BLaER1 treated with 17β-estradiol and CSF1 and Interleukin-3, amounts not matched to agents 10 nM and 100 nM (cell line): ENCODE data around the gene LRRC26.

Experiments
- H3K27ac ChIP-seq, 11 experiments: shearing (Covaris generic); formaldehyde crosslinking; 2 replicates each; pipeline ENCODE4 v1.8.1; 2022
- H3K27me3 ChIP-seq, 11 experiments: shearing (Covaris generic); formaldehyde crosslinking; 2 replicates each; pipeline ENCODE4 v1.8.1; 2022
- H3K36me3 ChIP-seq, 11 experiments: shearing (Covaris generic); formaldehyde crosslinking; 2 replicates each; pipeline ENCODE4 v1.8.1; 2022
- H3K4me1 ChIP-seq, 10 experiments: shearing (Covaris generic); formaldehyde crosslinking; 2 replicates each; pipeline ENCODE4 v1.8.1; 2022
- H3K4me2 ChIP-seq, 11 experiments: shearing (Covaris generic); formaldehyde crosslinking; 2 replicates each; pipeline ENCODE4 v1.8.1; 2022
- H3K4me3 ChIP-seq, 10 experiments: shearing (Covaris generic); formaldehyde crosslinking; 2 replicates each; pipeline ENCODE4 v1.8.1; 2022
- H3K9ac ChIP-seq, 11 experiments: shearing (Covaris generic); formaldehyde crosslinking; 2 replicates each; pipeline ENCODE4 v1.8.1; 2022
- H3K9me3 ChIP-seq, 11 experiments: shearing (Covaris generic); formaldehyde crosslinking; replicated peaks in 1 of 11; 2 replicates each; pipeline ENCODE4 v1.8.1; 2022
- H4K20me1 ChIP-seq, 11 experiments: shearing (Covaris generic); formaldehyde crosslinking; 2 replicates each; pipeline ENCODE4 v1.8.1; 2022
- Cebpa-rat ChIP-seq, 11 experiments: shearing (Covaris generic); IDR thresholded peaks; 2 replicates each; pipeline ENCODE4 v1.8.1; 2022

Gene LRRC26

GRCh38 chr9:137169896-137170358 lies at the start of gene LRRC26:
Gene LRRC26, minus strand, starts transcription at chr9:137170051. Its CDS starts 108 bp downstream, at chr9:137169943.
- H3K27ac ChIP-seq: peak within 1 kb of the TSS in 6 of 11 experiments; percentile 0 to 57 (median 49); a peak in 9 of 22 replicates
- no peaks in the 10 kb centered on the region for H3K9me3 ChIP-seq
- H3K4me1 ChIP-seq: peaks cover 33 to 97% (median 94%) of the 10 kb centered on the region in 10 experiments
- peaks cover 0 to 92% (median 18%) of the 10 kb centered on the region in 11 experiments; a peak in 16 of 22 replicates for H3K27me3 ChIP-seq
- no peaks in the 10 kb centered on the region for H3K36me3 ChIP-seq
- H3K4me2 ChIP-seq: peak within 1 kb of the TSS; percentile 96 to 100 (median 100)
- no peak for TF ChIP-seq Cebpa-rat (IDR thresholded peaks at IDR 0.05)
- H4K20me1 ChIP-seq: peaks cover 0 to 86% (median 30%) of the 10 kb centered on the region in 11 experiments; a peak in 18 of 22 replicates
- H3K9ac ChIP-seq: peak within 1 kb of the TSS; percentile 26 to 79 (median 66); a peak in 19 of 22 replicates
- peak within 1 kb of the TSS; percentile 55 to 75 (median 66) for H3K4me3 ChIP-seq

DNA sequence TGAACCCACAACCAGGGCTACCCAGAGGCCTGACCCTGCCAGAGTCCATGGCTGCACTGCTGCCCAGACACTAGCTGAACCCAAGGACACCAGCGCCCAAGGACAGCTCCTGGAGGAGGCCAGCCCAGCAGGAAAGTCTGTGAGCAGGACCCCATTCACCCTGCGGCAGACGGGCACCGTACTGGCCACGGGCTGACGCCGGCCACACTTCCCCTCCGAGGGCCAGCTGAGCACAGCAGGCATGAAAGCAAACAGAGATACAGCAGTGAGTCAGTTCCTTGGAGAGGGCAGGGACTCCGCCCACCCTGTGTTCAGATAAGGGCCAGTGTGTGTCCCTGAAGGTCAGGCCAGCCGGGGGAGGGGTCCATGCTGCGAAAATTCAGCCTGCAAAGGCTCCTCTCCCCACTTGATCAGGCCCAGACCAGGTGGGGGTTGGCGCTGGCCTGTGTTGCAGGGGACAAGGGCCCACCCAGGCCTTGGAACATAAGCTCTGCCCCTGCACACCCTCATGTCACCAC lies 49.0 kb upstream of the LRRC26 start:
- Histone ChIP-seq H3K9me3 (no peaks in the 10 kb centered on the region), H3K4me3 (peak overlapping the region in 1 of 10 experiments; percentile 43; a peak in 1 of 20 replicates), H3K4me2 (peak overlapping the region in 5 of 11 experiments; percentile 46 to 96 (median 85); a peak in 10 of 22 replicates), H3K9ac (peak overlapping the region in 7 of 11 experiments; percentile 17 to 74 (median 42); a peak in 10 of 22 replicates), H3K36me3 (peaks cover 20 to 53% (median 38%) of the 10 kb centered on the region in 11 experiments; a peak in 20 of 22 replicates), H4K20me1 (peaks cover 0 to 58% (median 12%) of the 10 kb centered on the region in 11 experiments; a peak in 10 of 22 replicates), H3K27ac (peak overlapping the region in 4 of 11 experiments; percentile 49 to 68 (median 56); a peak in 7 of 22 replicates), H3K4me1 (peaks cover 30 to 63% (median 42%) of the 10 kb centered on the region in 10 experiments), H3K27me3 (no peaks in the 10 kb centered on the region)
- TF ChIP-seq Cebpa-rat (IDR thresholded peaks at IDR 0.05): no peak

- peaks cover 0 to 64% (median 12%) of the 10 kb centered on the region in 11 experiments; a peak in 10 of 22 replicates for H4K20me1 ChIP-seq
- peak overlapping the region in 7 of 11 experiments; percentile 63 to 96 (median 80); a peak in 16 of 22 replicates for H3K4me2 ChIP-seq
- H3K4me3 ChIP-seq: peak overlapping the region in 1 of 10 experiments; percentile 43; a peak in 2 of 20 replicates
- no peaks in the 10 kb centered on the region for H3K27me3 ChIP-seq
- H3K27ac ChIP-seq: peak overlapping the region in 4 of 11 experiments; percentile 49 to 68 (median 56); a peak in 10 of 22 replicates
- peak overlapping the region in 7 of 11 experiments; percentile 24 to 74 (median 57); a peak in 10 of 22 replicates for H3K9ac ChIP-seq
- H3K4me1 ChIP-seq: peaks cover 29 to 62% (median 42%) of the 10 kb centered on the region in 10 experiments
- H3K9me3 ChIP-seq: no peaks in the 10 kb centered on the region
- H3K36me3 ChIP-seq: peaks cover 20 to 58% (median 41%) of the 10 kb centered on the region in 11 experiments; a peak in 20 of 22 replicates
- TF ChIP-seq Cebpa-rat (IDR thresholded peaks at IDR 0.05): no peak
Observed at GRCh38 chr9:137218212-137218753, 48.4 kb upstream of the LRRC26 start.

DNA sequence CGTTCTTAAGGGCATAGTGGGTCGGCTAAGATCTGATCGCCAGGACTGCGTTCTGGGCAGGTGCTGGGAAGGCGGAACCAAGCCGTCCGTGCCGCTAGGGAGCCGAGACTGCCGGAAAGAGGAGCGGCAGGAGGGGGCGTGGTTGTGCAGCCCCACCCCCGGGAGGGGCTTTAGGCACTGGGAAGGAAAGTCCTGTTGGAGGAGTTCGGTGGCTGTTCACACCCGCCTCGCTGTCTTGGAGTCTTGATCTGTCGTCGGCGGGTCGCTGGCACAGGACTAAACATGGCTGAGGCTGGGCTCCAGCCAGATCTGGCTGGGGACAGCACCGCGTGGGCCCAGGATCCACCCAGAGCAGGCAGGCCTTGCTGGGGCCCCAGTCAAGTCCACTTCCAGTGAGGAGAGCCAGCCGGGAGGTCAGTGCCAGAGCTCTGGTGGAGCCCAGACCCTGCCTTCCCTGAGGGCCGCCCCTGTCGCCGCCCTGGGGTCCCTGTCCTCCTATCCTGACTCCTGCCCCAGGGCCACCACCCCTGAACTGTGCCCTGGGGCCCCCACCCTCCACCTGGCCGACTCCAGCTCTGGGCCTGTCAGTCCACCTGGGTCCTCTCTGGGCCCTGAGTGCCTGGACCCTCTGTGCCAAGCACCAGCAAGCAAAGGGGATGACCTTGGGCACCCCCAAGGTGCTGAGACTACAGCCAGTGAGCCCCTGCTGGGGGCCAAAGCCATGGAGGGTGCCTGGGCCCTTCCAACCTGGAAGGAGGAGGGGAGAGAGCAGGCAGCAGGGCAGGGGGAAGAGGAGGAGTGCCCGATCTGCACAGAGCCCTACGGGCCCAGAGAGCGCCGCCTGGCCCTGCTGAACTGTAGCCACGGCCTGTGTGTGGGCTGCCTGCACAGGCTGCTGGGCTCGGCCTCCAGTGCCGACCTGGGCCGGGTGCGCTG lies 47.7 kb upstream of the LRRC26 start:
- peak overlapping the region; percentile 42 to 96 (median 68) for H3K4me2 ChIP-seq
- H3K27me3 ChIP-seq: no peaks in the 10 kb centered on the region
- H3K4me1 ChIP-seq: peaks cover 23 to 56% (median 36%) of the 10 kb centered on the region in 10 experiments
- no peaks in the 10 kb centered on the region for H3K9me3 ChIP-seq
- H4K20me1 ChIP-seq: peaks cover 0 to 71% (median 12%) of the 10 kb centered on the region in 11 experiments; a peak in 11 of 22 replicates
- peaks cover 20 to 66% (median 45%) of the 10 kb centered on the region in 11 experiments; a peak in 20 of 22 replicates for H3K36me3 ChIP-seq
- TF ChIP-seq Cebpa-rat (IDR thresholded peaks at IDR 0.05): no peak
- peak overlapping the region; percentile 32 to 74 (median 57); a peak in 21 of 22 replicates for H3K9ac ChIP-seq
- H3K27ac ChIP-seq: peak overlapping the region in 10 of 11 experiments; percentile 1 to 68 (median 36); a peak in 17 of 22 replicates
- peak overlapping the region in 5 of 10 experiments; percentile 32 to 52 (median 37); a peak in 9 of 20 replicates for H3K4me3 ChIP-seq

- peak overlapping the region in 1 of 11 experiments; percentile 49; a peak in 2 of 22 replicates for H3K27ac ChIP-seq
- no peaks in the 10 kb centered on the region for H3K9me3 ChIP-seq
- peak overlapping the region in 10 of 11 experiments; percentile 42 to 74 (median 54); a peak in 13 of 22 replicates for H3K9ac ChIP-seq
- peak overlapping the region in 5 of 10 experiments; percentile 32 to 52 (median 37); a peak in 5 of 20 replicates for H3K4me3 ChIP-seq
- H3K4me1 ChIP-seq: peaks cover 23 to 53% (median 34%) of the 10 kb centered on the region in 10 experiments
- peaks cover 0 to 83% (median 14%) of the 10 kb centered on the region in 11 experiments; a peak in 12 of 22 replicates for H4K20me1 ChIP-seq
- TF ChIP-seq Cebpa-rat (IDR thresholded peaks at IDR 0.05): no peak
- peak overlapping the region; percentile 42 to 96 (median 68) for H3K4me2 ChIP-seq
- H3K27me3 ChIP-seq: no peaks in the 10 kb centered on the region
- peaks cover 20 to 77% (median 50%) of the 10 kb centered on the region in 11 experiments; a peak in 20 of 22 replicates for H3K36me3 ChIP-seq
Observed at GRCh38 chr9:137216188-137216965, 46.5 kb upstream of the LRRC26 start.

- Histone ChIP-seq H3K36me3 (peaks cover 20 to 86% (median 50%) of the 10 kb centered on the region in 11 experiments; a peak in 20 of 22 replicates), H3K27me3 (no peaks in the 10 kb centered on the region), H3K9ac (peak overlapping the region in 5 of 11 experiments; percentile 4 to 64 (median 44); a peak in 3 of 22 replicates), H3K27ac (no peak overlapping the region), H3K4me1 (peaks cover 22 to 48% (median 32%) of the 10 kb centered on the region in 10 experiments), H3K4me2 (peak overlapping the region in 2 of 11 experiments; percentile 85 to 96; a peak in 2 of 22 replicates), H4K20me1 (peaks cover 0 to 89% (median 15%) of the 10 kb centered on the region in 11 experiments; a peak in 13 of 22 replicates), H3K9me3 (no peaks in the 10 kb centered on the region), H3K4me3 (no peak overlapping the region)
- no peak for TF ChIP-seq Cebpa-rat (IDR thresholded peaks at IDR 0.05)
Observed at GRCh38 chr9:137215196-137215986, 45.5 kb upstream of the LRRC26 start.

GRCh38 chr9:137214620-137215019 lies 44.8 kb upstream of the LRRC26 start:
- Histone ChIP-seq H3K36me3 (peaks cover 21 to 90% (median 46%) of the 10 kb centered on the region in 11 experiments; a peak in 21 of 22 replicates), H3K27ac (no peak overlapping the region)
- TF ChIP-seq Cebpa-rat (IDR thresholded peaks at IDR 0.05): no peak

More at GRCh38 chr9:137214620-137215019, 44.8 kb upstream of the LRRC26 start:
- Histone ChIP-seq H3K27me3 (no peaks in the 10 kb centered on the region), H3K4me1 (peaks cover 25 to 43% (median 37%) of the 10 kb centered on the region in 10 experiments), H3K9ac (no peak overlapping the region), H3K4me3 (no peak overlapping the region), H3K4me2 (no peak overlapping the region), H3K9me3 (no peaks in the 10 kb centered on the region), H4K20me1 (peaks cover 0 to 88% (median 15%) of the 10 kb centered on the region in 11 experiments; a peak in 13 of 22 replicates)
